H1 (cell line): ENCODE data around the gene DHRS9. TPM values are rescaled to one million over a fixed set of nuclear protein-coding genes. Genes with fewer than 3 reads are reported as not detected.

Experiments used
- CTCF ChIA-PET: fragments of 300-600 bp; sonication (Branson Sonifier 250); formaldehyde crosslinking; loops from one replicate; lab custom pipeline; 2021; ENCODE audit not compliant: partially characterized antibody; lab: Charles Lee
- POLR2A ChIA-PET: fragments of 300-600 bp; sonication (Branson Sonifier 250); formaldehyde crosslinking; loops from one replicate; lab custom pipeline; 2021; ENCODE audit warnings: inconsistent platforms; ENCODE audit not compliant: partially characterized antibody; lab: Charles Lee
- DNase-seq, 2 experiments: peaks; one replicate each; pipeline versions ENCODE4 v3.0.0 to v3.0.0-alpha.2; 2010 to 2022; ENCODE audit warnings: low spot score in 2 of 2, low read depth in 1 of 2, mixed read lengths in 1 of 2
- FAIRE-seq: peaks from 2 replicates; lab custom pipeline; 2011; peaks lifted over from hg19 to GRCh38; lab: Jason Lieb, UNC
- H2AFZ ChIP-seq: 2 replicates; pipeline ENCODE4 v1.8.1; 2012; ENCODE audit warnings: low read length, inconsistent platforms
- H2AK5ac ChIP-seq: 2 replicates; pipeline ENCODE4 v1.6.1; 2013; ENCODE audit warnings: low read depth, low read length
- H2BK120ac ChIP-seq: replicated peaks from 2 replicates; pipeline ENCODE3; 2013; ENCODE audit warnings: low read depth, low read length, inconsistent platforms
- H2BK12ac ChIP-seq: 2 replicates; pipeline ENCODE4 v1.6.1; 2013; ENCODE audit warnings: low read depth, low read length
- H2BK15ac ChIP-seq: 2 replicates; pipeline ENCODE4 v1.6.1; 2013; ENCODE audit warnings: low read length
- H2BK20ac ChIP-seq: 2 replicates; pipeline ENCODE4 v1.6.1; 2013; ENCODE audit warnings: low read length
- H2BK5ac ChIP-seq: 2 replicates; pipeline ENCODE4 v1.6.1; 2013; ENCODE audit warnings: low read depth, low read length
- H3K14ac ChIP-seq: 2 replicates; pipeline ENCODE4 v1.6.1; 2013; ENCODE audit warnings: inconsistent platforms; ENCODE audit not compliant: insufficient read length
- H3K18ac ChIP-seq: 2 replicates; pipeline ENCODE4 v1.6.1; 2013; ENCODE audit warnings: low read length; ENCODE audit errors: extremely low read depth
- H3K23ac ChIP-seq: 2 replicates; pipeline ENCODE4 v1.6.1; 2013; ENCODE audit warnings: inconsistent platforms; ENCODE audit not compliant: insufficient read length
- H3K23me2 ChIP-seq: 2 replicates; pipeline ENCODE4 v1.6.1; 2013; ENCODE audit warnings: low read depth, low read length
- H3K27ac ChIP-seq: 2 replicates; pipeline ENCODE4 v1.6.1; 2011; ENCODE audit warnings: low read depth, low read length, inconsistent platforms
- H3K27me3 ChIP-seq, 4 experiments: replicated peaks in 1 of 4; 1 replicate in 1 of 4; 2 replicates in 3 of 4; pipeline versions ENCODE4 v1.6.1 to v1.8.1; 2011 to 2013; ENCODE audit warnings: low read length in 3 of 4, mild to moderate bottlenecking in 3 of 4, inconsistent platforms in 2 of 4, mixed read lengths in 2 of 4, moderate library complexity in 1 of 4; ENCODE audit not compliant: control insufficient read depth in 3 of 4, insufficient read depth in 3 of 4; ENCODE audit errors: extremely low read depth in 1 of 4
- H3K36me3 ChIP-seq, 4 experiments: 2 replicates each; pipeline versions ENCODE4 v1.6.1 to v1.8.1; 2011 to 2013; ENCODE audit warnings: mild to moderate bottlenecking in 4 of 4, low read length in 3 of 4, moderate library complexity in 2 of 4, control low read depth in 1 of 4, inconsistent platforms in 1 of 4; ENCODE audit not compliant: insufficient read depth in 4 of 4, control insufficient read depth in 2 of 4
- H3K4ac ChIP-seq: replicated peaks from 2 replicates; pipeline ENCODE3; 2013; ENCODE audit warnings: low read length, low read depth, mixed read lengths, inconsistent platforms; ENCODE audit not compliant: insufficient read length
- H3K4me1 ChIP-seq, 4 experiments: replicated peaks in 1 of 4; 1 replicate in 1 of 4; 2 replicates in 3 of 4; pipeline versions ENCODE4 v1.6.1 to v1.8.1; 2011 to 2013; ENCODE audit warnings: low read length in 3 of 4, inconsistent platforms in 2 of 4, mixed read lengths in 1 of 4; ENCODE audit not compliant: insufficient read depth in 4 of 4, control insufficient read depth in 3 of 4
- H3K4me2 ChIP-seq, 2 experiments: 2 replicates each; pipeline versions ENCODE4 v1.6.1 to v1.8.1; 2011 to 2013; ENCODE audit warnings: low read depth in 2 of 2, low read length in 2 of 2, control low read depth in 1 of 2, inconsistent platforms in 1 of 2, mild to moderate bottlenecking in 1 of 2; ENCODE audit not compliant: insufficient read depth in 1 of 2
- H3K4me3 ChIP-seq, 4 experiments: fragments of 200-600, 300-600 bp in 1 of 4; sonication (generic), shearing (Covaris generic), sonication (Bioruptor Twin) in 1 of 4; 2 replicates each; pipeline versions ENCODE4 v1.5.1 to v1.8.1; 2011 to 2016; ENCODE audit warnings: low read length in 4 of 4, low read depth in 3 of 4, control low read depth in 2 of 4, inconsistent platforms in 2 of 4, mild to moderate bottlenecking in 2 of 4, mixed read lengths in 1 of 4, moderate library complexity in 1 of 4; ENCODE audit not compliant: insufficient read depth in 2 of 4; ENCODE audit errors: extremely low read depth in 1 of 4
- H3K56ac ChIP-seq: replicated peaks from 2 replicates; pipeline ENCODE3; 2013; ENCODE audit warnings: low read depth, mild to moderate bottlenecking, mixed read lengths, low read length, inconsistent platforms; ENCODE audit not compliant: insufficient read length
- H3K79me1 ChIP-seq: 2 replicates; pipeline ENCODE4 v1.6.1; 2013; ENCODE audit warnings: low read depth, low read length, control low read depth
- H3K79me2 ChIP-seq, 2 experiments: 2 replicates each; pipeline versions ENCODE4 v1.6.1 to v1.8.1; 2012 to 2013; ENCODE audit warnings: low read length in 2 of 2, mild to moderate bottlenecking in 2 of 2, inconsistent platforms in 1 of 2; ENCODE audit not compliant: insufficient read depth in 2 of 2, control insufficient read depth in 1 of 2
- H3K9ac ChIP-seq, 4 experiments: replicated peaks in 1 of 4; 1 replicate in 1 of 4; 2 replicates in 3 of 4; pipeline versions ENCODE4 v1.6.1 to v1.8.1; 2011 to 2013; ENCODE audit warnings: low read depth in 3 of 4, low read length in 3 of 4, control low read depth in 2 of 4, mild to moderate bottlenecking in 2 of 4, moderate library complexity in 2 of 4, inconsistent platforms in 1 of 4; ENCODE audit errors: extremely low read depth in 1 of 4
- H3K9me3 ChIP-seq, 2 experiments: 2 replicates each; pipeline versions ENCODE4 v1.6.1 to v1.8.1; 2012 to 2013; ENCODE audit warnings: mild to moderate bottlenecking in 2 of 2, moderate library complexity in 2 of 2, control low read depth in 1 of 2, inconsistent platforms in 1 of 2, low read depth in 1 of 2, low read length in 1 of 2, mixed read lengths in 1 of 2; ENCODE audit not compliant: insufficient read depth in 2 of 2
- H4K20me1 ChIP-seq, 2 experiments: replicated peaks in 1 of 2; 2 replicates each; pipeline versions ENCODE3 to v1.8.1; 2011 to 2013; ENCODE audit warnings: inconsistent platforms in 2 of 2, low read length in 2 of 2, mild to moderate bottlenecking in 1 of 2; ENCODE audit not compliant: insufficient read depth in 2 of 2, control insufficient read depth in 1 of 2
- H4K5ac ChIP-seq: 2 replicates; pipeline ENCODE4 v1.6.1; 2013; ENCODE audit warnings: low read length, low read depth, mixed read lengths, inconsistent platforms; ENCODE audit not compliant: insufficient read length
- H4K8ac ChIP-seq: 2 replicates; pipeline ENCODE4 v1.8.0; 2013; ENCODE audit warnings: mild to moderate bottlenecking, moderate library complexity, low read length, inconsistent platforms; ENCODE audit not compliant: insufficient read depth; ENCODE audit errors: extremely low read depth
- H4K91ac ChIP-seq: replicated peaks from 2 replicates; pipeline ENCODE3; 2013; ENCODE audit warnings: low read length, mixed read lengths, inconsistent platforms; ENCODE audit not compliant: insufficient read length
- BACH1 ChIP-seq: IDR thresholded peaks from 2 replicates; pipeline ENCODE4 v1.6.1; 2012; ENCODE audit warnings: low read length, improper control_type of control experiment
- EGR1 ChIP-seq: IDR thresholded peaks from 2 replicates; pipeline ENCODE4 v1.6.1; 2011; ENCODE audit warnings: low read depth, low read length, borderline replicate concordance
- EP300 ChIP-seq, 2 experiments: IDR thresholded peaks; 1 replicate in 1 of 2; 2 replicates in 1 of 2; pipeline ENCODE4 v1.6.1; 2011 to 2012; ENCODE audit warnings: low read depth in 2 of 2, low read length in 2 of 2, mild to moderate bottlenecking in 2 of 2, borderline replicate concordance in 1 of 2, inconsistent platforms in 1 of 2, moderate library complexity in 1 of 2
- KDM1A ChIP-seq: fragments of 200-600, 300-600 bp; sonication (generic); IDR thresholded peaks from 2 replicates; pipeline ENCODE4 v1.7.1; 2016; ENCODE audit warnings: mild to moderate bottlenecking, low read length, borderline replicate concordance
- POLR2AphosphoS5 ChIP-seq: IDR thresholded peaks from 2 replicates; pipeline ENCODE4 v1.6.1; 2011; ENCODE audit warnings: low read depth, low read length
- RXRA ChIP-seq: IDR thresholded peaks from 2 replicates; pipeline ENCODE4 v1.6.1; 2011; ENCODE audit warnings: low read depth, mild to moderate bottlenecking, low read length, moderate library complexity; ENCODE audit not compliant: insufficient read depth
- SAP30 ChIP-seq: fragments of 300-600 bp; sonication (generic); IDR thresholded peaks from 2 replicates; pipeline ENCODE4 v1.7.1; 2012; ENCODE audit warnings: low read length, moderate library complexity, mild to moderate bottlenecking, inconsistent platforms; ENCODE audit not compliant: insufficient read depth, insufficient replicate concordance
- SIRT6 ChIP-seq: IDR thresholded peaks from one replicate; pipeline ENCODE4 v1.7.1; 2012; ENCODE audit warnings: low read length, inconsistent platforms
- SUZ12 ChIP-seq: fragments of 200-600 bp; sonication (generic); IDR thresholded peaks from 2 replicates; pipeline ENCODE4 v1.6.1; 2012; ENCODE audit warnings: mild to moderate bottlenecking, inconsistent platforms, low read length, moderate library complexity, mixed read lengths
- TBP ChIP-seq: IDR thresholded peaks from 2 replicates; pipeline ENCODE4 v1.6.1; 2011; ENCODE audit warnings: low read depth, low read length, improper control_type of control experiment
- TEAD4 ChIP-seq: IDR thresholded peaks from 2 replicates; pipeline ENCODE4 v1.6.1; 2012; ENCODE audit warnings: low read depth, low read length, inconsistent platforms, mixed read lengths
- WGBS, 2 experiments: shearing (Covaris generic) in 1 of 2; methylation state at CpG; one replicate each; pipeline versions ENCODE4 v1.1.6 to v1.1.7; 2013 to 2015; ENCODE audit warnings: low lambda C conversion rate in 2 of 2, mixed read lengths in 2 of 2, inconsistent platforms in 1 of 2, low coverage in 1 of 2, missing lambda C conversion rate in 1 of 2; ENCODE audit not compliant: insufficient replicate concordance in 2 of 2, insufficient coverage in 1 of 2, insufficient read length in 1 of 2; ENCODE audit errors: extremely low coverage in 1 of 2, missing lambda C conversion rate in 1 of 2; 5-methylcytosine and 5-hydroxymethylcytosine counted together
- polyA plus RNA-seq, 7 experiments: library from polyadenylated mRNA; depleted of rRNA in 3 of 7; stranded (reverse) in 5 of 7; unstranded in 2 of 7; fragments of >200 nt in 5 of 7; fragments of 200-250 nt in 2 of 7; gene quantifications; 1 replicate in 5 of 7; 2 replicates in 1 of 7; 4 replicates in 1 of 7; pipeline versions ENCODE4 v1.2.1 to v1.2.3, GENCODE V29; 2011 to 2013; ENCODE audit warnings: missing spikeins in 2 of 7, mixed read lengths in 2 of 7
- total RNA-seq: library from RNA; stranded (reverse); fragmentation: NEBNext Ultra II Directional; extraction: Animal tissue kit (Norgen Biotek cat#: 25700); gene quantifications from 2 replicates; pipeline ENCODE4 v1.2.1, GENCODE V29; 2021
- TF ChIP-seq, protein P1 (sequence below): IDR thresholded peaks from 2 replicates; pipeline ENCODE4 v1.6.1; 2011; ENCODE audit warnings: low read length, improper control_type of control experiment
- TF ChIP-seq, protein P2 (sequence below): IDR thresholded peaks from 2 replicates; pipeline ENCODE4 v1.6.1; 2012; ENCODE audit warnings: inconsistent platforms

DHRS9 gene
- total and polyA plus RNA-seq, 2 of the 8 experiments (the other 6 are each of a cell fraction or from before 2014, with no cell fraction given), result not detected

DNA sequence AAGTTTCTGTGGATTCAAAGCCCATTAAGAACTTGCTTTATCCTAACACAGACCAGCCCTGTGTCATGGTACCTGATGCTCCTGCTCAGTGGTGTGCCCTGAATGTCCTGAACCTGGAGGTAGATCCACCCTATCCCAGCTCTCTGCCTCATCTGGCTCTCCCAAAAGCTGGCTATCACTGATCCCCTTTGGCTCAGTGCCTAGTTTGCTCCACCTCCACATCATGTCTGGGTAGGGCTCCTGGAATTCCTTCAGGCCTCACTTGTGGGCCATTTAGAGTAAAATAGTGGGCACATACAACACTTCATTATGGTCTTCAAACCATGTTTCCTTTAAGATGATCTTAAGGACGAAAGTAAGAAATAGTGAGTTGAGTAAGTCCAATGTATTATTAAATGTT lies 33.5 kb upstream of the DHRS9 start:
- Histone ChIP-seq H2AK5ac (no peak overlapping the region), H3K4me1 (peaks cover 0 to 2% (median 0%) of the 10 kb centered on the region in 4 experiments; a peak in 1 of 7 replicates), H3K4ac (no peak overlapping the region), H3K9ac (no peak overlapping the region), H4K20me1 (no peaks in the 10 kb centered on the region), H2BK120ac (no peak overlapping the region), H3K79me2 (no peaks in the 10 kb centered on the region), H3K4me2 (no peak overlapping the region), H3K18ac (no peak overlapping the region), H4K8ac (no peak overlapping the region), H2AFZ (0 out of 2 replicates have a peak overlapping the region, but pooled peaks have one; percentile 20), H2BK15ac (no peak overlapping the region), H3K9me3 (no peaks in the 10 kb centered on the region), H4K5ac (no peak overlapping the region), H3K14ac (no peak overlapping the region), H3K27me3 (no peaks in the 10 kb centered on the region), H3K36me3 (no peaks in the 10 kb centered on the region), H3K23me2 (no peaks in the 10 kb centered on the region; the same call in 1 of the 2 replicates), H2BK20ac (no peak overlapping the region), H3K4me3 (no peak overlapping the region), H2BK12ac (no peak overlapping the region), H3K56ac (no peak overlapping the region), H4K91ac (no peak overlapping the region), H3K27ac (no peak overlapping the region), H3K23ac (no peak overlapping the region), H2BK5ac (no peak overlapping the region), H3K79me1 (no peaks in the 10 kb centered on the region)
- DNase-seq, result no peak
- ChIA-PET POLR2A (no interaction called here), CTCF (interaction anchor here (0.6 kb wide), 1 partner anchor 198 kb away, joined by 3 read pairs; no protein-coding TSS in a partner anchor)
- WGBS, 2 experiments, result 84% methylated on average over 1 of the region's 1 CpG; no CpG with 5 or more reads in 1 of the 2 experiments
- FAIRE-seq, result no peak
- TF ChIP-seq, protein P1, sequence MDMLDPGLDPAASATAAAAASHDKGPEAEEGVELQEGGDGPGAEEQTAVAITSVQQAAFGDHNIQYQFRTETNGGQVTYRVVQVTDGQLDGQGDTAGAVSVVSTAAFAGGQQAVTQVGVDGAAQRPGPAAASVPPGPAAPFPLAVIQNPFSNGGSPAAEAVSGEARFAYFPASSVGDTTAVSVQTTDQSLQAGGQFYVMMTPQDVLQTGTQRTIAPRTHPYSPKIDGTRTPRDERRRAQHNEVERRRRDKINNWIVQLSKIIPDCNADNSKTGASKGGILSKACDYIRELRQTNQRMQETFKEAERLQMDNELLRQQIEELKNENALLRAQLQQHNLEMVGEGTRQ, result no peak
- TF ChIP-seq SIRT6 (no peak), KDM1A (no peak), TBP (no peak), EP300 (IDR thresholded peaks at IDR 0.05; ENCODE audit: borderline replicate concordance in 1 of 2, low read depth in 2 of 2, low read length in 2 of 2) (no peak), POLR2AphosphoS5 (no peak), SUZ12 (no peak), RXRA (no peak), BACH1 (no peak), EGR1 (no peak), SAP30 (no peak), TEAD4 (no peak)
- TF ChIP-seq, protein P2, sequence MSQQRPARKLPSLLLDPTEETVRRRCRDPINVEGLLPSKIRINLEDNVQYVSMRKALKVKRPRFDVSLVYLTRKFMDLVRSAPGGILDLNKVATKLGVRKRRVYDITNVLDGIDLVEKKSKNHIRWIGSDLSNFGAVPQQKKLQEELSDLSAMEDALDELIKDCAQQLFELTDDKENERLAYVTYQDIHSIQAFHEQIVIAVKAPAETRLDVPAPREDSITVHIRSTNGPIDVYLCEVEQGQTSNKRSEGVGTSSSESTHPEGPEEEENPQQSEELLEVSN, result no peak
